ENCODE measurements around the gene ELFN1. TPM values are rescaled to one million over a fixed set of nuclear protein-coding genes. Genes with fewer than 3 reads are reported as not detected.
"Not testable (repeated sequence)": the region's sequence is repeated elsewhere in the genome, so short reads cannot be mapped to it uniquely, and the experiment has no call there.

ELFN1 gene
- total RNA-seq, 1 donor from 2014 or later, result 19.7 TPM

DNA sequence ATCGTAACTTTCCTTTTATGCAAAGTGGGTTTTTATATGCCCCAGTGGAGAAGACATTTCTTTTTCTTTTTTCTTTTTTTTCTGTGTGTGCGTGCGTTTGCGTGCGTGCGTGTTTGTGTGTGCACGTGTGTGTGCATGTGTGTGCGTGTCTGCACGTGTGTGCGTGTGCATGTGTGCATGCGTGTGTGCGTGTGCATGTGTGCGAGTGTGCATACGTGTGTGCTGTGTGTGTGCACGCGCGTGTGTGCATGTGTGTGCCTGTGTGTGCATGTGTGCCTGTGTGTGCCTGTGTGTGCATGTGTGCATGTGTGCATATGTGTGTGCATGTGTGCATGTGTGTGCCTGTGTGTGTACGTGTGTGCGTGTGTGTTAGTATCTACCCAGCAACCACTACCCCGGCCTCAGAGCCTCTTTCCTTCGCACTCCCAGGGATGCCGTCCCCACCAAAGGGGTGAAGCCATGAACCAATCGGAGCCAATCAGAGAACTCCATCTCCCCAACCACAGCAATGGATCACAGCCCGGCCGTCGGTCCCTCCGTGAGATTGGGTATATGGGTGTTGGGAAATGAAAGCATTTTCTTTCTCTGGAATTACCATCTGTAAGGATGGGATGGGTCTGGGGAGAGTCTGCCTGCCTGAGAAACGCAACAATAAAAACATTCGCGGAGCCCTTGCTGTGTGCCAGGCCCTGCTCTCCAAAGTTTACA is 92.3 kb downstream of the ELFN1 start:
- H3K4me1 Mint-ChIP-seq (ENCODE audit: low read depth, unreplicated experiment), result no peaks in the 10 kb centered on the region
- DNase-seq (ENCODE audit: low read depth) (no peak), FAIRE-seq (no peak)
- H3K36me3 Mint-ChIP-seq (ENCODE audit: low read depth, unreplicated experiment), result no peaks in the 10 kb centered on the region
- Histone ChIP-seq H3K27ac (ENCODE audit: low read depth, low read length) (no peak overlapping the region), H3K79me2 (ENCODE audit: insufficient read depth, low read length) (no peaks in the 10 kb centered on the region), H4K20me1 (ENCODE audit: insufficient read depth, low read length) (no peaks in the 10 kb centered on the region), H3K4me2 (ENCODE audit: low read length) (no peak overlapping the region), H3K9ac (ENCODE audit: low read length) (no peak overlapping the region), H3K27me3 (ENCODE audit: insufficient read depth, low read length) (no peaks in the 10 kb centered on the region), H3K4me1 (ENCODE audit: insufficient read depth, low read length) (no peaks in the 10 kb centered on the region), H3K36me3 (ENCODE audit: insufficient read depth, low read length) (no peaks in the 10 kb centered on the region), H3K4me3 (ENCODE audit: insufficient read depth, low read depth, low read length) (no peak overlapping the region), H3K9me3 (ENCODE audit: insufficient read depth, low read depth, low read length) (peaks cover 18% of the 10 kb centered on the region), H2AFZ (ENCODE audit: low read depth, low read length) (no peak overlapping the region)
- H3K27me3 Mint-ChIP-seq (ENCODE audit: low read depth, unreplicated experiment), result peaks cover 34% of the 10 kb centered on the region
- no peak for TF ChIP-seq EZH2 (IDR thresholded peaks at IDR 0.05; ENCODE audit: insufficient read depth, low read length)
- TF ChIP-seq, protein P1, sequence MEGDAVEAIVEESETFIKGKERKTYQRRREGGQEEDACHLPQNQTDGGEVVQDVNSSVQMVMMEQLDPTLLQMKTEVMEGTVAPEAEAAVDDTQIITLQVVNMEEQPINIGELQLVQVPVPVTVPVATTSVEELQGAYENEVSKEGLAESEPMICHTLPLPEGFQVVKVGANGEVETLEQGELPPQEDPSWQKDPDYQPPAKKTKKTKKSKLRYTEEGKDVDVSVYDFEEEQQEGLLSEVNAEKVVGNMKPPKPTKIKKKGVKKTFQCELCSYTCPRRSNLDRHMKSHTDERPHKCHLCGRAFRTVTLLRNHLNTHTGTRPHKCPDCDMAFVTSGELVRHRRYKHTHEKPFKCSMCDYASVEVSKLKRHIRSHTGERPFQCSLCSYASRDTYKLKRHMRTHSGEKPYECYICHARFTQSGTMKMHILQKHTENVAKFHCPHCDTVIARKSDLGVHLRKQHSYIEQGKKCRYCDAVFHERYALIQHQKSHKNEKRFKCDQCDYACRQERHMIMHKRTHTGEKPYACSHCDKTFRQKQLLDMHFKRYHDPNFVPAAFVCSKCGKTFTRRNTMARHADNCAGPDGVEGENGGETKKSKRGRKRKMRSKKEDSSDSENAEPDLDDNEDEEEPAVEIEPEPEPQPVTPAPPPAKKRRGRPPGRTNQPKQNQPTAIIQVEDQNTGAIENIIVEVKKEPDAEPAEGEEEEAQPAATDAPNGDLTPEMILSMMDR (IDR thresholded peaks at IDR 0.05; ENCODE audit: insufficient read depth, low read depth, low read length), result no peak
- H3K4me3 Mint-ChIP-seq (ENCODE audit: unreplicated experiment), result no peak overlapping the region
- peaks cover 13% of the 10 kb centered on the region for H3K9me3 Mint-ChIP-seq (ENCODE audit: unreplicated experiment)
- H3K27ac Mint-ChIP-seq (ENCODE audit: unreplicated experiment), result no peak overlapping the region

DNA sequence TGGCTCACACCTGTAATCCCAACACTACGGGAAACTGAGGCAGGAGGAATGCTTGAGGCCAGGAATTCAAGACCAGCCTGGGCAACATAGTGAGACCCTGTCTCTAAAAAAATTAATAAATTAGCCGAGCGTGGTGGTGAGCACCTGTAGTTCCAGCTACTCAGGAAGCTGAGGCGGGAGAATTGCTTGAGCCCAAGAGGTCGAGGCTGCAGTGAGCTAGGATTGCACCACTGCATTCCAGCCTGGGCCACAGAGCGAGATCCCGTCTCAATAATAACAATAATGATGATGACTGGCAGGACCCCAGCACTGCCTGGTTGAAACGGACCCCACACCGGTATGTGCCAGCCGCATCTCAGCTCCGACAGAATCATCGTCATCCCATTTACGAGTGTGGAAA is 93.0 kb downstream of the ELFN1 start:
- FAIRE-seq (no peak), DNase-seq (ENCODE audit: low read depth) (no peak)
- H3K27me3 Mint-ChIP-seq (ENCODE audit: low read depth, unreplicated experiment), result peaks cover 30% of the 10 kb centered on the region
- H3K4me2 ChIP-seq (ENCODE audit: low read length), result no peak overlapping the region
- no peak overlapping the region for H2AFZ ChIP-seq (ENCODE audit: low read depth, low read length)
- H3K9me3 ChIP-seq (ENCODE audit: insufficient read depth, low read depth, low read length), result peaks cover 18% of the 10 kb centered on the region
- H3K36me3 Mint-ChIP-seq (ENCODE audit: low read depth, unreplicated experiment), result no peaks in the 10 kb centered on the region
- no peaks in the 10 kb centered on the region for H3K79me2 ChIP-seq (ENCODE audit: insufficient read depth, low read length)
- H3K4me1 Mint-ChIP-seq (ENCODE audit: low read depth, unreplicated experiment), result no peaks in the 10 kb centered on the region
- no peaks in the 10 kb centered on the region for H4K20me1 ChIP-seq (ENCODE audit: insufficient read depth, low read length)
- no peaks in the 10 kb centered on the region for H3K27me3 ChIP-seq (ENCODE audit: insufficient read depth, low read length)
- H3K4me3 Mint-ChIP-seq (ENCODE audit: unreplicated experiment), result no peak overlapping the region
- H3K36me3 ChIP-seq (ENCODE audit: insufficient read depth, low read length), result no peaks in the 10 kb centered on the region
- H3K27ac ChIP-seq (ENCODE audit: low read depth, low read length), result no peak overlapping the region
- H3K4me1 ChIP-seq (ENCODE audit: insufficient read depth, low read length), result no peaks in the 10 kb centered on the region
- no peak overlapping the region for H3K4me3 ChIP-seq (ENCODE audit: insufficient read depth, low read depth, low read length)
- TF ChIP-seq, protein P1 (IDR thresholded peaks at IDR 0.05; ENCODE audit: insufficient read depth, low read depth, low read length), result no peak
- no peak for TF ChIP-seq EZH2 (IDR thresholded peaks at IDR 0.05; ENCODE audit: insufficient read depth, low read length)
- H3K9ac ChIP-seq (ENCODE audit: low read length), result no peak overlapping the region
- H3K27ac Mint-ChIP-seq (ENCODE audit: unreplicated experiment), result peak overlapping the region; percentile 47
- peaks cover 13% of the 10 kb centered on the region for H3K9me3 Mint-ChIP-seq (ENCODE audit: unreplicated experiment)

DNA sequence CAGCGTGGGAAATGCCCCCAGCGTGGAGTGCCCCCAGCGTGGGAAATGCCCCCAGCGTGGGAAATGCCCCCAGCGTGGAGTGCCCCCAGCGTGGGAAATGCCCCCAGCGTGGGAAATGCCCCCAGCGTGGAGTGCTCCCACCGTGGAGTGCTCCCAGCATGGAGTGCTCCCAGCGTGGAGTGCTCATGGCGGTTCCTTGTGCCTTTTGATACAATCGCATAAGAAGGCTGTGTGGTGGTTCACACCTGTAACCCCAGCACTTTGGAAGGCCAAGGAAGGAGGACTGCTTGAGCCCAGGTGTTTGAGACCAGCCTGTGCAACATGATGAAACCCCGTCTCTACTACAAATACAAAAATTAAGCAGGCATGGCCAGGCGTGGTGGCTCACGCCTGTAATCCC is 93.8 kb downstream of the ELFN1 start:
- H3K9me3 Mint-ChIP-seq (ENCODE audit: unreplicated experiment), result peaks cover 16% of the 10 kb centered on the region
- FAIRE-seq, result not testable (repeated sequence)
- H3K27me3 Mint-ChIP-seq (ENCODE audit: low read depth, unreplicated experiment), result peaks cover 27% of the 10 kb centered on the region

More for the DNA sequence above, 93.8 kb downstream of the ELFN1 start:
- H3K4me2 ChIP-seq (ENCODE audit: low read length); H3K36me3 ChIP-seq (ENCODE audit: insufficient read depth, low read length); H4K20me1 ChIP-seq (ENCODE audit: insufficient read depth, low read length); H2AFZ ChIP-seq (ENCODE audit: low read depth, low read length); H3K4me3 ChIP-seq (ENCODE audit: insufficient read depth, low read depth, low read length); H3K79me2 ChIP-seq (ENCODE audit: insufficient read depth, low read length); H3K27me3 ChIP-seq (ENCODE audit: insufficient read depth, low read length); DNase-seq (ENCODE audit: low read depth); H3K27ac Mint-ChIP-seq (ENCODE audit: unreplicated experiment); H3K4me3 Mint-ChIP-seq (ENCODE audit: unreplicated experiment); H3K9ac ChIP-seq (ENCODE audit: low read length); H3K36me3 Mint-ChIP-seq (ENCODE audit: low read depth, unreplicated experiment); H3K27ac ChIP-seq (ENCODE audit: low read depth, low read length); H3K4me1 Mint-ChIP-seq (ENCODE audit: low read depth, unreplicated experiment); H3K4me1 ChIP-seq (ENCODE audit: insufficient read depth, low read length): not testable (repeated sequence)
- peaks cover 18% of the 10 kb centered on the region for H3K9me3 ChIP-seq (ENCODE audit: insufficient read depth, low read depth, low read length)

All from astrocyte (in vitro differentiated cells and primary cell).